Measurements from ENCODE around the gene QPRT. TPM values are rescaled to one million over a fixed set of nuclear protein-coding genes. Genes with fewer than 3 reads are reported as not detected.
A peak's percentile ranks its signal among the peaks of the same experiment; 100 is the strongest.

Gene QPRT
- total and polyA plus RNA-seq, 2 of the 8 experiments (the other 6 are each of a cell fraction or from before 2014, with no cell fraction given): 89.0 to 102 TPM

- Histone ChIP-seq H3K36me3 (ENCODE audit: control insufficient read depth in 2 of 4, insufficient read depth in 4 of 4, low read length in 3 of 4) (peaks cover 0 to 19% (median 4%) of the 10 kb centered on the region in 4 experiments; a peak in 3 of 8 replicates), H3K23ac (ENCODE audit: insufficient read length) (no peak overlapping the region), H2AK5ac (ENCODE audit: low read depth, low read length) (0 out of 2 replicates have a peak overlapping the region, but pooled peaks have one; percentile 75), H3K9ac (replicated peaks in 1 of 4; ENCODE audit: extremely low read depth in 1 of 4, low read depth in 3 of 4, low read length in 3 of 4) (no peak overlapping the region), H3K14ac (ENCODE audit: insufficient read length) (no peak overlapping the region), H4K8ac (ENCODE audit: extremely low read depth, insufficient read depth, low read length) (no peak overlapping the region), H3K18ac (ENCODE audit: extremely low read depth, low read length) (no peak overlapping the region), H2AFZ (ENCODE audit: low read length) (no peak overlapping the region), H3K27me3 (replicated peaks in 1 of 4; ENCODE audit: control insufficient read depth in 3 of 4, extremely low read depth in 1 of 4, insufficient read depth in 3 of 4, low read length in 3 of 4) (no peaks in the 10 kb centered on the region), H3K23me2 (ENCODE audit: low read depth, low read length) (no peaks in the 10 kb centered on the region), H2BK12ac (ENCODE audit: low read depth, low read length) (no peak overlapping the region), H4K20me1 (replicated peaks in 1 of 2; ENCODE audit: control insufficient read depth in 1 of 2, insufficient read depth in 2 of 2, low read length in 2 of 2) (peaks cover 0 to 11% of the 10 kb centered on the region in 2 experiments), H3K9me3 (ENCODE audit: insufficient read depth in 2 of 2, low read depth in 1 of 2, low read length in 1 of 2) (no peaks in the 10 kb centered on the region), H3K79me2 (ENCODE audit: control insufficient read depth in 1 of 2, insufficient read depth in 2 of 2, low read length in 2 of 2) (peaks cover 0 to 71% of the 10 kb centered on the region in 2 experiments; a peak in 2 of 4 replicates), H2BK120ac (replicated peaks; ENCODE audit: low read depth, low read length) (peak overlapping the region; percentile 22), H3K56ac (replicated peaks; ENCODE audit: insufficient read length, low read depth, low read length) (no peak overlapping the region), H2BK15ac (ENCODE audit: low read length) (no peak overlapping the region), H2BK20ac (ENCODE audit: low read length) (no peak overlapping the region), H3K4me3 (ENCODE audit: extremely low read depth in 1 of 4, insufficient read depth in 2 of 4, low read depth in 3 of 4, low read length in 4 of 4) (0 out of 8 replicates have a peak overlapping the region, but pooled peaks of 1 of the 4 experiments have one; percentile 18), H3K79me1 (ENCODE audit: low read depth, low read length) (peaks cover 15% of the 10 kb centered on the region), H3K4ac (replicated peaks; ENCODE audit: insufficient read length, low read depth, low read length) (no peak overlapping the region), H4K91ac (replicated peaks; ENCODE audit: insufficient read length, low read length) (peak overlapping the region; percentile 30), H3K27ac (ENCODE audit: low read depth, low read length) (no peak overlapping the region), H2BK5ac (ENCODE audit: low read depth, low read length) (peak overlapping the region; percentile 44; the same call in 1 of the 2 replicates), H3K4me2 (ENCODE audit: insufficient read depth in 1 of 2, low read depth in 2 of 2, low read length in 2 of 2) (peak overlapping the region in 1 of 2 experiments; percentile 16; a peak in 1 of 4 replicates), H4K5ac (ENCODE audit: insufficient read length, low read depth, low read length) (no peak overlapping the region), H3K4me1 (replicated peaks in 1 of 4; ENCODE audit: control insufficient read depth in 3 of 4, insufficient read depth in 4 of 4, low read length in 3 of 4) (peaks cover 2 to 10% (median 5%) of the 10 kb centered on the region in 4 experiments; a peak in 5 of 7 replicates)
- ChIA-PET POLR2A (ENCODE audit: partially characterized antibody) (interaction anchor here (0.7 to 9.8 kb wide), 8 partner anchors 10 to 378 kb away, joined by 3 to 130 read pairs (median 7); partner anchors contain the start of genes ALDOA, KIF22 and QPRT), CTCF (ENCODE audit: partially characterized antibody) (interaction anchor here (0.7 to 3.9 kb wide), 7 partner anchors 9 to 1297 kb away, joined by 3 to 17 read pairs (median 3); no protein-coding TSS in a partner anchor)
- DNase-seq (ENCODE audit: low read depth in 1 of 2, low spot score in 2 of 2): no peak
- 85% methylated on average over 2 of the region's 2 CpGs; no CpG with 5 or more reads in 1 of the 2 experiments for WGBS, 2 experiments (ENCODE audit: extremely low coverage in 1 of 2, insufficient coverage in 1 of 2, insufficient read length in 1 of 2, insufficient replicate concordance in 2 of 2, low coverage in 1 of 2, low lambda C conversion rate in 2 of 2, missing lambda C conversion rate in 1 of 2)
- no peak for FAIRE-seq
- no peak for TF ChIP-seq CHD1 (IDR thresholded peaks at IDR 0.05; ENCODE audit: low read depth, low read length)
Observed at GRCh38 chr16:29687755-29688154, 8.8 kb downstream of the QPRT start.
